HG03064 (cell line): ENCODE measurements around the gene UGT1A7.

Source experiments
- ATAC-seq: cut with Tn5 transposase; IDR thresholded peaks from one replicate; pipeline ENCODE4 v1.9.1; 2021; ENCODE audit warnings: low read depth; ENCODE audit not compliant: unreplicated experiment

Gene UGT1A7

DNA sequence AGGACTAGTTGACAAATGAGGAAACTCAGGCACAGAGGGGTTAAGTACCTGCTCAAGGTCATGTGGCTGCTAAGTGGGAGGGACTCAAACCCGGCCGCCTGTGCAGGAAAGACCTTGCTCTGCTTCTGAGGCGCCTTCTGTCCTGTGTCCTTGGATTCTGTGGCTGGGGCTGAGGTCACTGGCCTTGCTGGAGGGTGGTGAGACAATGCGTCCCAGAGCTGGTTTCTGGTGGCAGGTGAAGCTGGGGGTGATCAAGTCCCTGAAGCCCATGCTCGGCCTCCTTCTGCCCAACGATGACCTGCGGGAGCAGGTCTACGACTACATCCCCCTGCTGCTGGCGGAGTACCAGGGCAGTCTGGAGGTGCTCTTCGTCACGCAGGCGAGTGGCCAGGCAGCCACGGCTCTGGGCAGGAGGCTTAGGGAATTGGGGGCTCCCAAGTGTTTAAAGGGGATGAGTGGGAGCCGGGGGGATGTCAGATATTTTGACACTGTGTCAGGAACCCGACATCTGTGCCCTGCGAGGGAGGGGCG, 112.5 kb downstream of the UGT1A7 start:
- ATAC-seq = no peak

DNA sequence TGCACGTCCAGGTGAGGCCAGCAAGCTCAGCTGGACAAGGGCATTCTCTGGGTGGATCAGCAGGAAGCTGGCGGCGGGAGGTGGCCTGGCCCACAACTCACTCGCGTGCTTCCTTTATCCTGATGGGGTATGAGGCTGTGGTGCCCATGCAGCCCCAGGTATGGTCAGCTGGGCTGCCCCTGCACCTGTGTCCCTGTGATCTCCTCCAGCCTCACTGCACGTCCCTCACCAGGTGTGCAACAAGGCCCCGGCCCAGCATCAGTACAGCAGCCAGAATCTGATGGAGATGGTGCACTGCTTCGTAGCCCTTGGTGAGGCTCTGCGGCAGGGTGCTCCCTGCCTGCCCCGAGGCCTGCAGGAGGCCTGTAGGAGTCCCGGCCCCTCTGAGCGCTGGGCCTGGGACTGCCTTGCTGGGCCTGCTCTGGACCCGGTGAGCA, 114.1 kb downstream of the UGT1A7 start:
- no peak for ATAC-seq

DNA sequence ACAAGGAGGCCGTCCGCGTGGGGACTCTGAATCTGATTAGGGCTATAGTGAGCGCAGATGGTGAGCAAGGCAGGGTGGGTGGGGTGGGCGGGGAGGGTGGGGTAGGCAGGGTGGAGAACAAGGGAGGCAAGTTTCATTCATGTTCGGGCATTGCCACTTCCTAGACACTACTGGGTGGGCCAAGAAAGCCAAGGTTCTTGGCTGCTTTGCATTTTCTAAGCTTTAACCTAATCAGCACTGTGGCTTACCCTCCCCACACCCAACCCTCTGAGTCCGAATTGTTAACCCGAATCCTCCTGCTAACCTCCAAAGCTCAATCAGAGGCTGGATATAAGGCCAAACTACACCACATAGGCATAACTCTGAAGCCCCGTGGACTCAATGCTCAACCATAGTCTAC, 114.6 kb downstream of the UGT1A7 start:
- no peak for ATAC-seq

DNA sequence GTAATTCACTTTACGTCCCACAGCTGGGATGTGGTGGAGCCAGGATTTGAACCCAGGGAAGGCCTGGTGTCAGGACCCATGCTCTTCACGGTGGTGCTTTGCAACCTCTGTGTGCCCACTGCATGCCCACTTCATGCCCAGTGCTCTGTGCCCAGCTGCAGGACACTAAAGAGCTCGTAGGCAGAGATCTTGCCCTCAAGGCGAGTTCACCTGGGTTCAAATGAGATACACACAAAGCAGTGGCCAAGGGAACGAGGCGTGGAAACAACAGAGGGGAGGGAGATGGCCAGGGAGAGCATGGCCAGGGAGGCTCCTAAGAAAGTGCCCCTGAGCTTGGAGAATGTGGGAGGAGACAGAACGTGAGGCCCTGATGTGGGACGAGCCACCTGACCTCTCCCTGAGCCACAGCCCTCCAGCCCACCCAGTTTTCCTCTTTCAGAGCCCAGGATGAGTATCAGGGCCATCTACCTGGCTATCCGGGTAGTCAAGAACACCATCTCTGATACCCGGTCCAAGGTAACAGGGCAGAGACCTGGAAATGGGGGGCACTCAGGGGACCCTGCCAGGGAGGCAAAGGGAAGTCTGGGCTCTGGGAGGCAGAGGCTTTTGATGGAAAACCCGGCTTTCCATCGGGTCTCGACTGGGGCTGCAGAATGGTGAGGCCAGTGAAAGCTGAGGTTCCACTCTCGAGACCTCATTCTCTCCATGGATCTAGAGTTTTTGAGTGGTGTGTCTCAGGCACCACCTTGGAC, 116.8 kb downstream of the UGT1A7 start:
- ATAC-seq = no peak

DNA sequence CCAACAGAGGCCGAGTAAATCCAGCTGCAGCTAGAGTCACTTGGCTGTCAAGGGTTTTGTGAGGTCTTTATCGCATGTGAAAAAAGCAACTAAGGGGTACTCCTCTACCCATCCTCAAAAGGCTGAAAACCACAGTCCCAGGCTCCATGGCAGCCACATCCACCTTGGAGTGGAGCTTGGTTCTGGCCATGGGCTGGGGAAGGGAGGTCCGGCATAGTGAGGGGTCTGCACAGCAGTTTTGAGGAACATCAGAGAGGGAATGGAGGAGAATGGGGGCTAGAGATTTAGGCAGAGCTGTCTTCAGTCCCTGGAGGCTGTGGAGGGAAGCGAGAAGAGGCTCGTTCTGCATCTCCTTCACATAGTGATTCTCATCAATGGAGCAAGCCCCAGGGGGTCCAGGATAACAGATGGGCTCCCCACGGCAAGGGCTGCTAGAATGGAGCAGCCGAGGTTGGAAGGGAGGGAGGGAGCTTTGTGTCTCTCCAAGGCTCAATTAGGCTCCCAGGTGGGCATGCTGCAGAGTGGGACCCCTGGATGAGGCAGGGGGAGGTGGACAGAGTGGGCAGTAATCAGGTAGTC, 117.5 kb downstream of the UGT1A7 start:
- ATAC-seq = no peak

DNA sequence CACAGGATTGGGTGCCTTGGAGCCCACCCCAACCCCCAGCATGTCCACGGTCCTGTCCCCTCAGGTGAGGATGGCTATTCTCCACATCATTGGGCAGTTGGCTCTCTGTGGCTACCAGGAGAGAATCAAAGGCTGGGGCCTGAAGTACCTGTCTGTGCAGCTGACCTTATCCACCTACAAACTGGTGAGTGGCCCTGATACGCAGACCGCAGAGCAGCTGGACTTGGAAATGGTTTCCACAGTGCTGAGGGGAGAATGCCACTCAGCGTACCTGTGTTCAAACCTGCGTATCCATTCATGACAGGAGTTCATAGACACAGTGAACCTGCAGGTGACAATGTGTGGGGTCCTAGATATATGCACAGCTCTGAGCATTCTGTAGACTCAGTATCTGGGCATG, 118.0 kb downstream of the UGT1A7 start:
- no peak for ATAC-seq

DNA sequence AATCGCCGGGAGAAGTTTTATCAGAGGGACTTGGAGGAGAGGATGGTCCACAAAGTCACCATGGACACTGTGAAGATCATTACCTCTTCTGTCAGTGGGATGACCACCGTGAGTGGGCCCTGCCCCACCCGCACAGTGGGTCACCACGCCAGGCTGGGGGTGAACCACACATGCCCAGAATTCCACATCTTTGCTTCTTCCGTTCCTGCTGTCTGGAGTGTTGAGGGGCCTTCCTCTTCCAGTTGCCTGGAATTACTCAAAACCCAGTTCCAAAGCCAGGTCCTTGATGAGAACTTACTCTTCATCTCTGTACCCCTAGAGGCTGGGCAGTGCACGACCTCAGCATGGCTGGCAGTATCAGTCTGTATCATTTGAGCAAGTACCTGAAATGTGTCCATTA, 118.5 kb downstream of the UGT1A7 start:
- ATAC-seq = no peak

DNA sequence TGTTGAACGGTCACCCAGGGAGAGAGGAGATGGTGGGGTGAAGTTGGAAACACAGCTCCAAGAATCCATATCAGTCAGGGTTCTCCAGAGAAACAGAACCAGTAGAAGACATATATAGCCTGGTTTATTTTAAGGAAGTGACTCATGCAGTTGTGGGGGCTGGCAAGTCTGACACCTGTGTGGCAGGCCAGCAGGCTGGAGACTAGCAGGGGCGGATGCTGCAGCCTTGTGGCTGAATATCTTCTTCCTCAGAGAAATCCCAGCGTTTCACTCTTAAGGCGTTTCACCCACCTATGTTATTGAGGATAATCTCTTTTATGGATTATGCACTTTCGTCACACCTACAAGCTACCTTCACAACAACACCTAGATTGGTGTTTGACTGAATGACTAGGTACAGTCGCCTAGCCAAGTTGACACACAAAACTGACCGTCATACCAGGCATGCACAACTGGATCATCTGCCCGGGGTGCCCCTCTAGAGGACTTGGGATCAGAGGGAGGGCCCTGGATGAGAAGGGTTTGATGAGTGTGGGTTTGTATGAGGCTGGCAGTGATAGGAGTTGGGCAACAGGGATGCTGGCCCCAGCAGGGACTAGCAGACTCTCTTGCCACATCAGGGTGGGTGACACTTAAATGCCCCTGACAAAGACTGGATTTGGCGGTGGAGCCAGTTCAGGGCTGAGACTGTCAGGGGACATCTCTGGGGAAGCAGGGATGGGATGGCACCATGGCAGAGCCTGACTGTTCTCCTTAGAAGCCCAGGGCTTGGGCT, 119.8 kb downstream of the UGT1A7 start:
- no peak for ATAC-seq

DNA sequence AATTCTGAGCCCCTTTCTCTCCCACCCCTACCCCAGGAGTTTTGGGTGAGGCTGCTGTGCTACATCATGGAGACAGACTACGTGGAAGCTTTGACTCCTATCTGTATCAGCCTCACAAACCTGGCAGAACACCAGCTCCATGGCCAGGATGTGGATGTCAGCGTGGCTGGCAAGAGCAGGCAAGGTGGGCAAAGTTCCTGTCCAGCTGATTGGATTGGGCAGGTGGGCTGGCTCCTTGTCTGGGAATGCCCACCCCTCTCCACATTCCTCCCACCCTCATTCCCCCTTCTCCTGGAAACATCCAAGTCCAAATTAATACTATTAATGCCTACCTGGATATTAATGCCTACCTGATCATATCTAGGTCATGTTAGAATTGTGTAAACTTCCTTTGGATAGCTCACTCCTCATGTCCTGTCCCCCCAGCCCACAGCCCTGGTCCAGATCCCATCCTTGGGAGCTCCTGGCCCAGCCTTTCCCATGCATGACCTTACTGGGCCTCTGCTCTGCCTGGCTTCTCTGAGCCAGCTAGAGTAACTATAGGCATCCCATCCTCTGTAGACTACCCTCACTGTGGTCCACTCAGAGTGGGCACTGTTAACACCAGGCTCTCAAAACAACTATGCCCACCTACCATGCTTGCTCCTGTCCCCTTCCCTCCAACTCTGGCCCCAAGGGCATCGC, 120.6 kb downstream of the UGT1A7 start:
- ATAC-seq = no peak

DNA sequence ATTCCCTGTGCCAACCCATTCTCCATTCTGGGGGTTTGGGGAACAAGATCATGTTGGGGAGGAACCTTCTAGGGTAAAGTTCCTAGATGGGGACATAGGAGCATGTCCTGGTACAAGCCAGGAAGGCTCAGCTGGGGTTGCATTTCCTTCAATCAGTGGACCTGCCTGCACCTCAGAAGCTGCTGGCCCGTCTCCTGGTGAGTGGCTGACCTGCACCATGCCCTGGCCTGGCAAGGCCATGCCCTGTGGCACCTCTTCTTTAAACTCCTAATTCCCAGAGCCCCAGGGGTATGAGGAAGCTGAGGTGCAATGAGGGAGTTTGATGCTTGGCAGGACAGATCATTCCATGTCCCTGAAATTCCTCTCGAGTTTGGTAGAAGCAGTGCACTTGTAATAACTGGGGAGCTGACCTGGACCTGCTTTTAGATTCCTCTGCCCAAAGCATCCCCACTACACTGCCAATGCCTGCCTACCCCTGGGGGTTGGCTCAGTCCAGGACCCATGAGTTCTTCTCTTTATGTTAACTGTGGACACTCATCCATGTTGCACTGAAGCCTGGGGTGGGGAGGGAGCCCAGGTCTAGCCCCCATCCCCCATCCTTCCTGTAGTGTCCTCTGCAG, 121.7 kb downstream of the UGT1A7 start:
- no peak for ATAC-seq

DNA sequence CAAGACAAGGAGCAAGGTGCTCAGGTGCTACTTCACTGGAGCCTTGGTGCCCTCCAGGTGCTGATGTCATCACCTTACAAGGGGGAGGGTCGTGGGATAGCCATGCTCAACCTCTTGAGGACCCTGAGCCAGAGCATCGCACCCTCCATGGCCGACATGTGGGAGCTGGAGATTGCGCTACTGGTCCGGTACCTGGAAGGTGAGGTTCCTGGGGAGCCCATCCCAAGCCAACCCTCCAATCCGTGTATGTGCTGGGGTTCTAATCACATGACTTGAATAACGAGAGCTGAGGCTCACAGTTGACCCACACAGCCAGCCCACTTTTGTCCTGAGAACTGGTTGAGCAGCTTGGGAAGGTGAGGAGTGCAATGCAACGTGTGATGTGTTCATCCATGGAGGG, 122.3 kb downstream of the UGT1A7 start:
- ATAC-seq = no peak

DNA sequence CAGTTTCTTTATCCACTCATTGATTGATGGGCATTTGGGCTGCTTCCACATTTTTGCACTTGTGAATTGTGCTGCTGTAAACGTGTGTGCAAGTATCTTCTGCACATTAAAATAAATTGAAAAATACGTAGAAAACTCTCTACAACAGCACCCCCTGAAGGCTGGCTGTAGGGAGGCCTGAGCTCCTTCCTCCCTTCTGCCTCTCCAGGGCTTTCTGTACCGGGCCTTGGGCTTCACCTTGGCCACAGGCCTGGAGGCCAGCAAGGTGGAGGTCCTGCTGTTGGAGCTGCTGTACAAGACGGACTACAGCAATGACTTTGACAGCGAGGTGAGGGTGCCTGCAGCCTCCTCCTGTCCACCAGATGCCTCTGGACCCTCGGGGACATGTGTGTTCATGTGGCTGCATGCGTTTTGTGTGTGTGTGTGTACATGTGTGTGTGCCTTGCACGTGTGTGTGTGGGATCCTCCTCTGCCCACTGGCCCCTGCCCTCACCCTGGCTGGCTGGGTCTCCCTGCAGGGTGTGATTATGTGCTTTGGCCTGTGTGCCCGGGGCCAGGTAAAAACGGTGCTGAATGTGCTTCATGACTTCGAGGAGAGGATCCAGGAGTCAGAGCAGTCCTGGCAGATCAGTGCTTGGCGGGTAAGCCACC, 125.6 kb downstream of the UGT1A7 start:
- no peak for ATAC-seq

DNA sequence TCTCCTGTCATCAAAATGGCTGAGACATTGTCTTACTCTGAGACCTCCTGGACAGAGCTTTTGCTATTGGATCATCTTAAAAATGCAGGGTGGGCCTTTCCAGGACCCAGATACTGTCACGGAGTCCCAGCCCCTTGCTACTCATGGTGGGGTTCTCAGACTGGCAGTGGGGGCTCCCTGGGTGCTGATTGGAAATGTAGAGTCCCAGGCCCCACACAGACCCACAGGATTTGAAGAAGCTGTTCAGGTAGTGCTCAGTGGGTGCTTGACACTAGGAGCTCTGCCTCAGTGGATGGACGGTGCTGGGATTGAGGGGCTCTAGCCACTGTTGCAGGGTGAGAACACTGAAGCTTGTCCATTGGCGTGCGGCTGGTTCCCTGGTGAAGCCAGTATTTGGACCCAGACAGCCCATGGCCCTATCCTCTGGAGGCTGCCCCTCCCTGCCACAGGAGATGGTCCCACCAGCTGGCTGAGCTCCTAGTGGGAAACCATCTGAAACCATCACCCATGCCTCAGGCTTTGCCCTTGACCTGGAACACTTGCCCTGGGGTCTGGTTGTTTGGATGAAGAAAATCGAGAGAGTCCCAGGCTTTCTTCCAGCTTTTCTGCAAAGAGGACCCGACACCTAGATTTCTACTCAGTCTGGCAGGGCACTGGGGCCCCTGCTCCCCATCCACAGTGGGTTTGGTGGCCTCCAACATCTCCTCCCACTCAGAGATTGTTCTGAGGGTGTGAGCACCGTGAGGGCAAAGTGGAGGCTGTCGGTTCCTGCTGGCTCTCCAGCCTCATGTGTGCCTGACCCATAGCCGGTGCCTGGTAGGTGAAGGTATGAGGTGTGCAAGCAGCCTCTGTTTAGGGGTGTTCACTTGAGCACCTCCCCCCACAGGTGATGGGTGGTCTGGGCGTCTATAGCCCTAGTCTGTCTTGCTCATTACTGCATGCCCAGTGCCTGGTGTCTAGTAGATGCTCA, 126.5 kb downstream of the UGT1A7 start:
- no peak for ATAC-seq

DNA sequence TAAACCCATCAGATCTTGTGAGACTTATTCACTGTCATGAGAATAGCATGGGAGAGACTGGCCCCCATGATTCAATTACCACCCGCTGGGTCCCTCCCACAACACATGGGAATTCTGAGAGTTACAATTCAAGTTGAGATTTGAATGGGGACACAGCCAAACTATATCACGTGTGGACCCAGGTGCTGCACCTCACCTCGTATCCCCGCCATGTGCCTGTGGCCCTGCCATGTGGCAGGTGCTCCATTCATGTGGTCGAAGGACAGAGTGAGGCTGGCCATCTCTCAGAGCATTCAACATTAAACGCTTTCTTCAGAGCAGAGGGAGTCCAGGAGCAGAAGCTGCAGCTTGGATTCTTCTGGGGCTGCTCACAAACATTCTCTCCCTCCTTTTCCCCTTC, 128.7 kb downstream of the UGT1A7 start:
- ATAC-seq = no peak

DNA sequence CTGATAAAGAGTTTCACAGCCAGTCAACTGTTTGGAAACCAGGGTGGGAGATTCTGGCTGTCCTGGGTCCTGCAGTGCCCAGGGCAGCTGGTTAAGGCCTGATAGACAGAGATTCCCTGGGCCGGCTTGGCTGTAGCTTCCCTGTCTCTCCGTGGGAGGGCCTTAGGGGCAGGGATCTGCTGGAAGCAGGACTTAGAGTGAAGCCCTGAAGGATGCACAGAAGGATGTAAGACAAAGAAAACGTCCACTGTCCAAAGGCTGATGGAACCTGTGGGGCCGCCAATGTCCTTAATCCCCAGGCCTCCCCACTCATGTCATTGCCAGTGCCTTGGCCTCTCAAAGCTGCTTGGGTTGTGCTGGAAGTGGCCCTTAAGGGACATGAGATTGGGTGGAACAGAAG, 129.4 kb downstream of the UGT1A7 start:
- no peak for ATAC-seq

DNA sequence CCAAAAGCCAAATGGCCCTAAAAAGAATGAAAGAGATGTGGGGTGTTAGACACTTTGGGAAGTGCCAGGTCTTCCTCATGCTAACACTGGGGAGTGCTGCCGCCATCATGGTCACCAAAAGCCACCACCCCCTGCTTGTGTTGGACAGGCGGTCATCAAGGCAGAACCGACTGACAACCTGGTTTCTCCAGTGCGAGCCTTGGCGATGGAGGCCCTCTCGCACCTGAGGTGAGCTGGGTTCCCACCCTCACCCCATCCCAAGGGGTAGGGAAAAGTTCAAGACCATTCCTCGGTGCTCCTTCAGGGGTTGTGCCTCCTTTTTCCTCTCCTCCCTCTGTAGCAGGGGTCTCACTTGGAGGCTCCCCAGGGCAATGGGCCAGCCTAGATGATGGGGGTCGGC, 130.0 kb downstream of the UGT1A7 start:
- ATAC-seq = no peak

DNA sequence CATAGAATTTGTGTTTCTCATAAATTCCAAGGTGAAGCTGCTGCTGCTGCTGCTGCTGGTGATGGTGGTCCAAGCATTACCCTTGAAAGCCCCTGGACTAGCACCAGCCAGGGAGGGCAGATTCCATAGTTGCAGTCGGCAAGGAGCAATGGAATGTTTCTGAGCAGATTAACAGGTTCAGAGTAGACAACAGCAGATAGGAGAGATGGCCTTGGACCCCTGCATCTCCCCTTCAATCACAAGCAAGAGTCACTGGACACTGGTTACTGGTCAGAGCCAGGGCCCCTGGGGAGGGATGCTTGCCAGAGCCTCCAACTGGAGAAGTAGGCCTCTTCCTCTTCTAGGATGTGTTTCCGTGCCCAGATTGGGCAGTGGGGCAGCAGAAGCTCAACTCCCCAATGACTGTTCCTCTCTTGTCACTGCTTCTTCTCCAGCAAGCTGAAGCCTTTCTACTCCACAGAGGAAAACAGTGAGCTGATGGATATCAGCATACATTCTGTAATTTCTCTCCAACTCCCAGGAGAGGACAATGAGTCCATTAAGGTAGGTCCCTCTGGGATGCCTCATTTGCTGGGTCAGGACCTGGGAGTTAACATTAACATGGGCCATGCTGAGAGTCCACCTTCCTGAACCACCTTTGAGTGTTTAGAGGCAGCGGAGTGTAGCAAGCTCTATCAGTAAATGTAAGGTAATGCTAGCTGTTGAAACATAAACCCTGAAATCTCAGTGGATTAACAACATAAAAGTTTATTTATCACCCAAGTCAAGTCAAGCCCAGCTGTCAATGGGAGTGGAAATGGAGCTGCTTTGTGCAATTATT, 131.7 kb downstream of the UGT1A7 start:
- no peak for ATAC-seq
